ENCODE data around the gene PCDHB4. TPM values are rescaled to one million over a fixed set of nuclear protein-coding genes. Genes with fewer than 3 reads are reported as not detected.
"Not testable (repeated sequence)": the region's sequence is repeated elsewhere in the genome, so short reads cannot be mapped to it uniquely, and the experiment has no call there.

Gene PCDHB4
- total RNA-seq, 1 donor from 2014 or later: 4.6 TPM

- no peak for DNase-seq (ENCODE audit: low spot score, unreplicated experiment)
- Mint-ChIP-seq H3K4me1 (ENCODE audit: low read depth) (no peaks in the 10 kb centered on the region), H3K36me3 (ENCODE audit: insufficient read depth) (peaks cover 63% of the 10 kb centered on the region), H3K4me3 (ENCODE audit: low read depth) (no peak overlapping the region), H3K27ac (peak overlapping the region; percentile 80), H3K27me3 (no peaks in the 10 kb centered on the region), H3K9me3 (ENCODE audit: low read depth) (peaks cover 45% of the 10 kb centered on the region)
- TF ChIP-seq CTCF (IDR thresholded peaks at IDR 0.05; ENCODE audit: unreplicated experiment): no peak
Measured at GRCh38 chr5:141105350-141105749, 16.3 kb upstream of the PCDHB4 start.

- Mint-ChIP-seq H3K9me3 (ENCODE audit: low read depth) (peaks cover 50% of the 10 kb centered on the region), H3K27ac (no peak overlapping the region), H3K4me1 (ENCODE audit: low read depth) (no peaks in the 10 kb centered on the region), H3K4me3 (ENCODE audit: low read depth) (no peak overlapping the region), H3K27me3 (no peaks in the 10 kb centered on the region), H3K36me3 (ENCODE audit: insufficient read depth) (peaks cover 59% of the 10 kb centered on the region)
- DNase-seq (ENCODE audit: low spot score, unreplicated experiment): no peak
- no peak for TF ChIP-seq CTCF (IDR thresholded peaks at IDR 0.05; ENCODE audit: unreplicated experiment)
Measured at GRCh38 chr5:141119250-141119649, 2.4 kb upstream of the PCDHB4 start.

- H3K27me3 Mint-ChIP-seq: no peaks in the 10 kb centered on the region
- TF ChIP-seq CTCF (IDR thresholded peaks at IDR 0.05; ENCODE audit: unreplicated experiment): no peak
- no peak for DNase-seq (ENCODE audit: low spot score, unreplicated experiment)
- no peaks in the 10 kb centered on the region for H3K4me1 Mint-ChIP-seq (ENCODE audit: low read depth)
- peaks cover 45% of the 10 kb centered on the region for H3K36me3 Mint-ChIP-seq (ENCODE audit: insufficient read depth)
- no peak overlapping the region for H3K27ac Mint-ChIP-seq
- H3K4me3 Mint-ChIP-seq (ENCODE audit: low read depth): no peak overlapping the region
- H3K9me3 Mint-ChIP-seq (ENCODE audit: low read depth): peaks cover 26% of the 10 kb centered on the region
Measured at GRCh38 chr5:141121985-141122384, 367 bp downstream of the PCDHB4 start.

- peaks cover 32% of the 10 kb centered on the region for H3K9me3 Mint-ChIP-seq (ENCODE audit: low read depth)
- DNase-seq (ENCODE audit: low spot score, unreplicated experiment); H3K27ac Mint-ChIP-seq; H3K4me3 Mint-ChIP-seq (ENCODE audit: low read depth); H3K27me3 Mint-ChIP-seq; H3K4me1 Mint-ChIP-seq (ENCODE audit: low read depth): not testable (repeated sequence)
- H3K36me3 Mint-ChIP-seq (ENCODE audit: insufficient read depth): peaks cover 48% of the 10 kb centered on the region
Measured at GRCh38 chr5:141123396-141124135, 1.9 kb downstream of the PCDHB4 start.

GRCh38 chr5:141127305-141127704 lies 5.7 kb downstream of the PCDHB4 start:
- peaks cover 44% of the 10 kb centered on the region for H3K36me3 Mint-ChIP-seq (ENCODE audit: insufficient read depth)
- no peak for TF ChIP-seq CTCF (IDR thresholded peaks at IDR 0.05; ENCODE audit: unreplicated experiment)
- no peak overlapping the region for H3K4me3 Mint-ChIP-seq (ENCODE audit: low read depth)
- DNase-seq (ENCODE audit: low spot score, unreplicated experiment): no peak
- H3K4me1 Mint-ChIP-seq (ENCODE audit: low read depth): no peaks in the 10 kb centered on the region
- no peaks in the 10 kb centered on the region for H3K27me3 Mint-ChIP-seq
- no peak overlapping the region for H3K27ac Mint-ChIP-seq
- peaks cover 32% of the 10 kb centered on the region for H3K9me3 Mint-ChIP-seq (ENCODE audit: low read depth)
